ENCODE data around the gene PDE7B.

DNA sequence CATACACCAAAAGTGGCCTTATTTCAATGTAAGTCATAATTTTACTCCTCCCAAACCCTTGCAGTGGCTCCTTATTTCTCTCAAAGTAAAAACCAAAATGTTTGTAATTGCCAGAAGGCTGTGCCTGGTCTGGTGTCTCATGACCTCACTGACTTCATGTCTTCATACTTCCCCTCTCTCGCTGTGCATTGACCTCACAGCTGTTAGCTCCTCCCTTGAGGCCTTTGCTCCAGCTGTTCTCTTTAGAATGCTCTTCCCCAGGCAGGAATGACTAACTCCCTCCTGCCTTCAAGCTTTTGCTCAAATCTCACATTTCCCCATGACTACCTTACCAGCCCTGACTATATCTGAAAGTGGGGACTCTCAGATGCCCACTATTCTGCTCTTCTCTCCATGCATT lies 315.3 kb downstream of the PDE7B start:
- TF ChIP-seq POLR2A (IDR thresholded peaks at IDR 0.05; ENCODE audit: low read depth, low read length) (no peak), RAD21 (IDR thresholded peaks at IDR 0.05; ENCODE audit: low read length) (no peak), CTCF (conservative IDR thresholded peaks at IDR 0.05; ENCODE audit: low read depth, low read length) (no peak), FOS (IDR thresholded peaks at IDR 0.05; ENCODE audit: low read depth, low read length) (no peak), RFX5 (IDR thresholded peaks at IDR 0.05; ENCODE audit: low read depth, low read length) (no peak), NFE2L2 (IDR thresholded peaks at IDR 0.05; ENCODE audit: low read depth, low read length) (no peak), MAZ (IDR thresholded peaks at IDR 0.05; ENCODE audit: borderline replicate concordance, low read depth, low read length) (no peak), CEBPB (IDR thresholded peaks at IDR 0.05; ENCODE audit: low read depth, low read length) (no peak), ELK1 (IDR thresholded peaks at IDR 0.05; ENCODE audit: borderline replicate concordance, low read depth, low read length) (no peak), RCOR1 (IDR thresholded peaks at IDR 0.05; ENCODE audit: insufficient replicate concordance, low read length) (no peak)
